Endometrium (tissue), 2 donors: Measurements from ENCODE around the gene NXF1.
A peak's percentile ranks its signal among the peaks of the same experiment; 100 is the strongest.
"Not testable (repeated sequence)": the region's sequence is repeated elsewhere in the genome, so short reads cannot be mapped to it uniquely, and the experiment has no call there.

ENCODE experiments used
- FAIRE-seq: peaks from 2 replicates; lab custom pipeline; 2012; peaks lifted over from hg19 to GRCh38; lab: Jason Lieb, UNC
- donor health status: control.
- donor health status: control.

Gene NXF1

DNA sequence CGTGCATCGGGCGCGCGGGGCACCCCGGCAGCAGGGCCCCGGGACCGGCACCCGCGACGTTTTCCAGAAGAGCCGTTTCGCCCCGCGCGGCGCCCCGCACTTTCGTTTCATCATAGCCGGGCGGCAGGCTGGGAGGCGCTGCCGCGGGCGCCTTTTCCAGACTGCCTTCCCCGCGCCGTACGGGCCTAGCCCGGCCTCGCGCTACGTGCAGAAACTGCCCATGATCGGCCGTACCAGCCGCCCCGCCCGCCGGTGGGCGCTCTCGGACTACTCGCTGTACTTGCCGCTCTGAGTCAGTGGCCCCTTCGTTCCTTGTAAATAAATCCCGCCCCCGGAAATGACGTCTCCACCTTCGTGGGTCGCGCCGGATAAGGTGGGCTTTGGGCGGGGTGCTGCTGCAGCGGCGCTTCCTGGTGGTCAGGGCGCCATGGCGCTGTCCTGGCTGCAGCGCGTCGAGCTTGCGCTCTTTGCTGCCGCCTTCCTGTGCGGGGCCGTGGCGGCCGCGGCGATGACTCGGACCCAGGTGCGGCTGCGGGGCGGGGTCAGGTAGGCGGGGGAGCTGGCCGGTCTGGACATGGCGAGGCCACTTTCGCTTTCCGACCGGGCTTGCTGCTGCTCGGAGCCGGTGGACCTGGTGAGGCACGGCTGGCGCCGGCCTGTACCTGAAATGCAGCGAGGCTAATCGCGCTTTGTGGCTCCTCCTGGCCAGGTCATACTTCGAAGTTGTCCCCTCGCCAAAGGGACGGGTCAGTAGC is 18.1 kb downstream of the NXF1 start, which contains the start of gene TMEM179B:
TSS of gene TMEM179B (plus strand) at position 398 of the 755 bp plus-strand sequence. CDS start at position 428, 30 bp downstream.
- FAIRE-seq = no peak

DNA sequence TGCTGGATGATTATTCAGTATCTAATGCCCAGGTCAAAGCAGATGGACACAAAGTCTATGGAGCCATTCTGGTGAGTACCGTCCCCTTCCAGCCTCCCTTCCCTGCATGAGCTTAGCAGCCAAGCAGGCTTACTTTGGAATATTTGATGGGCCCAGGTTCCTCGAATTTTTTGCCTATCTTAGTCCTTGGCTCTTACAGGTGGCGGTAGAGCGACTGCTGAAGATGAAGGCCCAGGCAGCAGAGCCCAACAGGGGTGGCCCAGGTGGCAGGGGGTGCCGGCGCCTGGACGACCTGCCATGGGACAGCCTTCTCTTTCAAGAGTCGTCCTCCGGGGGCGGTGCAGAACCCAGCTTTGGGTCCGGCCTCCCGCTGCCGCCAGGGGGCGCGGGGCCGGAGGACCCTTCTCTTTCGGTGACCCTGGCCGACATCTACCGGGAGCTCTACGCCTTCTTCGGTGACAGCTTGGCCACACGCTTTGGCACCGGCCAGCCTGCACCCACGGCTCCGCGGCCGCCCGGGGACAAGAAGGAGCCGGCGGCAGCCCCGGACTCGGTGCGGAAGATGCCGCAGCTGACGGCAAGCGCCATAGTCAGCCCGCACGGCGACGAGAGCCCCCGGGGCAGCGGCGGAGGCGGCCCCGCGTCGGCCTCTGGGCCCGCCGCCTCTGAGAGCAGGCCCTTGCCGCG is 18.8 kb downstream of the NXF1 start:
- no peak for FAIRE-seq

DNA sequence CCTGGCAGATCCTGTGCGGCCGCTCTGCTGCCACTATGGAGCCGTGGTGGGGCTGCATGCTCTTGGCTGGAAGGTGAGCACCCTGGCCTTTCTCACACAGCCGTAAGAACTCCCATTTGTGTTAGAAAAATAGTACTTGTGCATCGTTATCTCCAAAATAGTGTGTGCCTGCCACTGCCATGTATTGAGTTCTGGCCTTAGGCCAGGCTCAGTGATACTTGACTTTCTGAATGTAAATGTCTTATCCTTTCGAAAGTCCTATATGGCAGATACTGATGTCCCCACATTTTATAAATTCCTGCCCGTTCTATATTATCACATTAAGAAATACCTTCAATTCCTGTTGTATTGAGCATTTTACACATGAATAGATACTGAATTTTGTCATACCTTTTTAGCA is 22.5 kb downstream of the NXF1 start:
- no peak for FAIRE-seq

DNA sequence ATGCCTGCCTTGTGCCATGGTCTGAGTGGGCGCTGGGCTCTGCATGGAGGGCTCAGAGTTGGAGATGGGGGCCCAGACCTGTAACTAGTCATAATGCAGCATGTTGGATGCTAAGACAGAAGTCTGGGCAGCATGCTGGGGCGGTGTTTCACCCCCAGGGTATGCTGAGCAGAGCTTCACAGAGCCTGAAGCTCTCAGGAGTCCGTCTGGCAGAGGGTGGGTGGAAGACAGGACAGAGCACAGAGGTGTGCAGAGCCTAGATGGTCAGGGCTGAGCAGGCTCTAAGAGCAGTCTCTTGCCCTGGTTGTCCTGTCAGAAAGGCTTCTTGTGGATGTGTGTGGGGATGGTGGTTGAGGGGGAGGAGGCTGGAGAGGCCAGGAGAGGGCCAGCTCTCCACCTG is 26.8 kb downstream of the NXF1 start:
- FAIRE-seq = no peak

DNA sequence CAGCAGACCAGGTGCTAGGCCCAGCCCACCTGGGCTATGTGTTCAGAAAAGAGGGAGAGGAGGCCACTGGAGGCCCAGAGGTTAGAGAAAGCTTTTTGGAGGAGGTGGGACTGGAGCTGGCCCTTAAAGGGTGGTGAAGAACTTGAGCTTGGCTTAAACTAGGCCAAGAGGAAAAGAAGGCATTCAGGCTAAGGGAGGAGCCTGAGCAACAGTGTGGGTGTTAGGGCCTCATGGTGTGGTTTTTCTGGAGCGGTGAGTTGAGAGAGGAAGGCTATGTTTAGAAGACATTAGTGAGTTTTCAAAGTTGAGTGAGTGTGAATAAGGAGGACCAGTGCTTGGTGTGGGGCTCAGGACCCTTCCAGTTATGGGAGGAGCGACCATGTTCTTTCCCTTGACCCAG is 27.9 kb downstream of the NXF1 start:
- no peak for FAIRE-seq

DNA sequence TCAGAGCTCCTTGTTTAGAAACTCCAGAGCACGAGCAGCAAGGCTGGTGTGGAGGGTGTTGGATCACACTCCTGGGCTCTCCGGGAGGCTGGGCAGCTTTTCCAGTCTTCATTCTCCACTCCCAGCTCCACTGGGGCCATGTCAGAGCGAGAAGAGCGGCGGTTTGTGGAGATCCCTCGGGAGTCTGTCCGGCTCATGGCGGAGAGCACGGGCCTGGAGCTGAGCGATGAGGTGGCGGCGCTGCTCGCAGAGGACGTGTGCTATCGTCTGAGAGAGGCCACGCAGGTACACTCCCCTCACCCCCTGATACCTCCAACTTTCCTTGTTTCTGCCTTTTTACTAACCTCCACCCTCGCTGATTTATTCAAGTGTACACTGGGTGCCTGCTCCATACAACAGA is 29.6 kb downstream of the NXF1 start:
- no peak for FAIRE-seq

DNA sequence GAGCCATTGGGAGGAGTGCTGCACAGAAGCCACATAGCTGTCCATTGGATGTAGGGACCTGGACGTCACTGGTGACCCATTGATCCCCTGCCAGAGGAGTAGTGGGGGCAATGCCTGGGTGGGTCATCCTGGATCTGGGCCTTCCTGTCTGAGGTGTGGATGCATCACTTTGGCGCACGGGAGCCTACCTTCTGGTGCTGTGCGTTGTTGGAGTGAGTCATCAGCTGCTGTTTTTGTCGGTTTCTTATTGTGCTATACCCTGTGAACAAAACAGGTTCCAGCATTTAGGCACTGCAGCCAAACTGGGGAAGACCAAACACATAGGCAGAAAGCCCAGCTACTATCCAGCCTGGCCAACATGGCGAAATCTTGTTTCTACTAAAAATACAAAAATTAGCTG is 30.8 kb downstream of the NXF1 start:
- no peak for FAIRE-seq

DNA sequence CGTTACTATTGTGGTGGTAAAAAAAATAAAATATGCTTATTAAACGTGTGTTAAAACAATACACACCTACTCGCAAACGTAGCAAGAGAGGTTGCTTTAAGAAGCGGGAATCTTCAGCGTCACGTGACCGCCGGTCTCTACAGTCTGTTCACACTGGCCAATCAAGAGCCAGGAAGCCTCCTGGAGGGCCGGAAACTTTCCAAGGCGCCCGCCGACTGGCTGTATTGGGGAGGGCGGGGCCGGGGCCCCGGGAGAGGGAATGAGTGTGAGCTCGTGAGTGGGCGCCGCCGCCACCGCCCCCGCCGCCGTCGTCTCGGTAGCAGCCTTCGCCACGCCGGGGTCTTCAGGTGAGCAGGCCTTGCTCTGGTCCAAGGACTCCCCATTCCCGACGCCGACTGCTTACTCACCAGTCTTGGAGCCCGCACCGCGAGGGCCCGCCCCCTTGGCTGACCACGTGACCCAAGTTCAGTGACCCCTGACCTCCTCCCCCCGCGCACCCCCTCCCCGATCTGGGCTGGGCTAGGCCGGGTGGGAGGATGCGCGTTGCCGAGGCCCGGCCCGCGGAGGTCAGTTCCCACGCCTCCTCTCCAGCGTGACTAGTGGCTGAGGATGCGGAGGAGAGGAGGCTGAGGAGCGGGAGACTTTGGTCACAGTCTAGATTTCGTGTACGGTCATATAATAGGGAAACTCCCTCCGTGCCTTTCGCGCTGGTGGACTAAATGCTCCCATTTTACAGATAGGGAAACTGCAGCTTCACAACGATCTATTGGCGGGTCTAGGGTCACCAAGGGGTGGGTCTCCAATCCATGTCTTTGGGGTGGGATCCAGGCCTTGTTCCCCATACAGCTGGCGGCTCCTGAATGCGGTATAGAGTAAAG is 33.9 kb downstream of the NXF1 start, which contains the start of gene TAF6L:
TSS of gene TAF6L (plus strand) at position 253 of the 878 bp plus-strand sequence. CDS start 4,388 bp downstream, outside the sequence.
- peak; percentile 48 for FAIRE-seq

DNA sequence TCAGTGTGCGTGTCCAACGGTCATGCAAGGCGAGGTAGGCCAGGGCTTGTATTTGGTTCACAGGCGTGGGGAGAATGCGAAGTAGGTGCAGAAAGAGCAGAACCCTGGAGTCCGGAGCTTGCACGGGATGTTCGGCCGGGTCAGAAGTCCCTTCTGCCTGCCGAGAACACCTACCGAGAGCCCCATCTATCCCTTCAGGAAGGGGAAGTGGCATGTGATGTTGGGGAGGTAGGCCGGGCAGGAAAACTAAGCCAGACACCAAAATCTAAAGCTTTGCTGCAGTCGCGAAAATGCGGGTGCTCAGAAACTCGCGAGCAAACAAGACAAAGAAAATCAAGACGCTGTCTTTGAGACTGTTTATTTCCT is 34.5 kb downstream of the NXF1 start:
- FAIRE-seq = no peak

DNA sequence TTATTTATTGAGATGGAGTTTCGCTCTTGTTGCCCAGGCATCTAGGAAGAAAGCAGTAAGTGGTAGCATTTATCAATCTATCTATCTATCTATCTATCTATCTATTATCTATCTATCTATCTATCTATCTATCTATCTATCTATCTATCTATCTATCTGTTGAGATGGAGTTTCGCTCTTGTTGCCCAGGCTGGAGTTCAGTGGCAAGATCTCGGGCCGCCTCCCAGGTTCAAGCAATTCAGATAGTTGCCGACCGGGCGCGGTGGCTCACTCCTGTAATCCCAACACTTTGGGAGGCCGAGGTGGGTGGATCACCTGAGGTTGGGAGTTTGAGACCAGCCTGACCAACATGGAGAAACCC is 44.4 kb downstream of the NXF1 start:
- not testable (repeated sequence) for FAIRE-seq

DNA sequence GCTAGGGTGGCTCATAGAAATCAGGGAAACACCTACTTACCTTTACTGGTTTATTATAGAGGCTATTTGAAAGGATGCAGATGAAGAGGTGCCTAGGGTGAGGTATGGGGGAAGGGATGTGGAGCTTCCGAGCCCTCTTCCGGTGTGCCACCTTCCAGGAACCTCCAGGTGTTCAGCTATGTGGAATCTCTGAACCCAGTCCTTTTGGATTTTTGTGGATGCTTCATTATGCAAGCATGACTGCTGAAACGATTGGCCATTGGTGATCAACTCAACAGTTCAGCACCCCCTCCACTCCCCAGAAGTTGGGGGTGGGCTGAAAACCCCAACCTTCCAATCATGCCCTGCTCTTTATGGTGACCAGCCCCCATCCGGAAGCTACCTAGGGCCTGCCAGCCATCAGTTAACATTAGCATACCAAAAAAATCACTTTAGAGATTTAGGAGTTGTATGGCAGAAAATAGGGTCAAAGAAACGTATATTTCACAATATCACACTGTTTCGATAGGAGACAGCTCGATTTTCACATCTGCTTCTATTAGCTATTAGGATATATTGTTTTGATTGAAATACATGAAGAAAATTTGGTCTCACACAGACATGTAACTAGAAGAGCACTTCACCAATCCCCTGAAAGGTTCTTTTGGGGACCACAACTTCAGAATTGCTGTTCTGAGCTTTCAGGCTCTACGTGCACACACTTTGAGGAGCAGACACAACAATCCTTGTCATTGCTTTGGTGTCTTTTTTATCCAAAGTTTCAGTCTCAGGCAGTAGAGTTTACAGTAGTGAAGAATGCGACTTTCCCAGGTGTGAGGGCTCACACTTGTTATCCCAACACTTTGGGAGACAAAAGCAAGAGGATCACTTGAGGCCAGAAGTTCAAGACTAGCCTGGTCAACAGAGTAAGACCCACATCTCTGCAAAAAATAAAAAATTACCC is 47.1 kb downstream of the NXF1 start:
- FAIRE-seq = no peak

DNA sequence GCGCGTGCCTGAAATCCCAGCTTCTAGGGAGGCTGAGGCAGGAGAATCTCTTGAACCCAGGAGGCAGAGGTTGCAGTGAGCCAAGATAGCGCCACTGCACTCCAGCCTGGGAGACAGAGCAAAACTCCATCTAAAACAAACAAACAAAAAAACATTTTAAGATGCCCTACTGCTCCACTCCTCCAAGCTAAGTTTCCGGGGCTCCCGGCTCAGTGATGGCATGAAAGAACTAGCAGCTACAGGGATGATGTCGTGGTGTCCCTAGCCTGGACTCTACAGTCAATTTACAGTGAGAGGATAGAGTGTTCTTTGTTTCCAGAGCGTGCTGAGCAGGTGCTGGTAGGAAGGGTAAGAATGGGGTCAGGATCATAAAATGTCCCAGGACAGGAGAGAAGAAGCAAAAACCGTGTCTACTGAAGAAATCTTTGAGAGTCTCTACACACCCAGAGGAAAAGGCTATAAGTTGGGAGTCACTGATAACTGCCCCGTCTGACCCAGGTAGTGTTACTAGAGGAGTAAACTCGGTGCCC is 50.1 kb downstream of the NXF1 start:
- FAIRE-seq = no peak

DNA sequence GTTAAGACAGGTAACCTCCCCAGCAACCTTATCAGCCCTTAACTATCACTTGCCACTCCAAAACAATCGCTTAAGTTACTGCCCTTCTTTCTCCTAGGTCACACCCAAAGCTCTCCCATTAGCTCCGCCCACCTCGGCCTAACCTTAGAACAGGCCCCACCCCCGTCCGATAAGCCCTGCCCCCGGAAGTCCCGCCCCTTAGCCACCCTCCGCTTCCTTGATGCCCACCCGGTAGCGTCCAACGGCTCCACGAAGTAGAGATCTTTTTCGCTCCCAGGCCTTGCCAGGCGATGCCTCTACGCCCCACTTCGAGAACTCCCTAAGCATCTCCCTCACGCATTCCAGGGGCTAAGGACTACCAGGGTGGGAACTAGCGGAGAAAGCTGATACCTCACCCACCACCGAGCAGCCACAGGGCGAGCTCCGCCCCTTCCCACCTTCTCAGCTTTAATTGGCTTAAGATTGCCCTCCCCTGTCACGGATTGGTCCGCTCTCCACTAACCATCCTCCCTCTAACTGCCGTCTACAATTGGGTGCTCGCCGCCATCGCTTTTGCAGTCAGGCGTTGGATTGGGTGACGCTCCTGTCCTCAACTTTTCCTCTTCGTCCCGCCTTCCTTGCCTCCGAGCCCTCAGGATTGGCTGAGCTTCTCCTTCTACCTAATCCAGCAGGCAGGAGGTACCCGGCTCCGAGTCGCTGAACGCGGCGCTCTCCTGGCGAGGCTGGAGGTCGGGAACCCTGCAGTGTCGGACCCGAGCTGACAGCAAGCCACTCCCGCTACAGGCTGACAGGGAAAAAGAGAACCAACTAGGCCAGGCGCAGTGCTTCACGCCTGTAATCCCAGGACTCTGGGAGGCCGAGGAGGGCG is 51.3 kb downstream of the NXF1 start, which contains the start of gene ZBTB3:
TSS of gene ZBTB3 (minus strand) at position 425 of the 868 bp plus-strand sequence. CDS start 496 bp downstream, outside the sequence.
- FAIRE-seq = peak; percentile 89

DNA sequence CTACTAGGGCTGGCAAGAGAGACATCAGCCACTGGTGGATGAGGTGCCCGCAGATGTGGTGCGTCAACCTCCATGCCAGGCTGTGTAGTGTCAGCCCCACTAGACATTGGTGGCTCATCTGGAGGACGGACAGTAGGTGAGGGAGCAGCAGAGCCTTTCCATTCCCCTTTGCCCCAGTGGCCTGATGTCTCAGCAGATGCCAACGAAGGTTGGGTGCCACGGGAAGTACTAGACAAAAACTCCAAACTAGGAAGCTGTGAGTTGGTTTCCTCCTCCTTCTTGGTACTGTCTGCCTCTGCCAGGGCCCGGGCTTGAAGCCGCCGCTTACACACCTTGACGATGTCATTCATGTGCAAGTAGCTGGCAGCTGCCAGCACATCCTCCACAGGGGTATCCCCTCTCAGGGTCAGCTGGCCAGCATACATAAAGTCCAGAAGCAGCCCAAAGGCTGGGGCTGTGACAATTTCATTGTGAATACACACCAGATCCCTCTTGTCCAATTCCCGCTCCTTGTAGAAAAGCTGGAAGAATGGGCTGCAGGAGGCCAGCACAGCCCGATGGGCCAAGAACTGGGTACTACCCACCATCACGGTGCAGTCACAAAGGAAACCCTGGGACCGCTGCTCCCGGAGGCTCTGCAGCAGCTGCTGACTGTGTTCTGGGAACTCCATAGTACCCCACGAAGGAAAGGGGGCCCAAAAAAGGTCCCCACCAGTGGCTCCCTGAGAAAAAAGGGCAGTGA is 52.1 kb downstream of the NXF1 start:
- FAIRE-seq = no peak

DNA sequence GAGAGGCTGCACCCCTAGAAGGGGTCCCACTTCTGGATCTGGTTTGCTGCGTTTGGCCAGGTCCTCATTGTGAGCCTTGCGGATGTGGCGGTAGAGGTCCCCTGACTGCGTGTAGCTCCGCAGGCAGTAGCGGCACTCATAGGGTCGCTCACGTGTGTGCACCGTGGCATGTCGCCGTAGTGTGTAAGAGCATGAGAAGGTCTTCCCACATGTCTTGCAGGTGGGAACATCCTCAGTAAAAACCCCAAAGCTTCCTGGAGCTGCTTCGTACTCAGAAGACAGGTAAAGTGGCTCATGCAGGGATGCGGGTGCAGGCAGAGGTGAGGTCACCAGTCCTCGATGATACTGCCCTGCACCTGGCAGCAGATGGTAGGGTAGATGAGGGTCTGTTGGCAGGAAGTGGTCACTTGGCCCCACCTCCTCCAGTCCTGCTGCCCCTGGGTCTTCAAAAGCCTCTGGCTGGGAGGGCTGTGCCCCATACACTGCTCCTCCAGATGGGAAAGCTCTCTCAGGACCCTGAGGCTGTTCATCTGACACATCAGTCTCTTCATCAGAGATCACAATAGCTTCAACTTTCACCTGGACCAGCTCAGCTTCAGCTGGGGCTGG is 53.0 kb downstream of the NXF1 start:
- FAIRE-seq = no peak

DNA sequence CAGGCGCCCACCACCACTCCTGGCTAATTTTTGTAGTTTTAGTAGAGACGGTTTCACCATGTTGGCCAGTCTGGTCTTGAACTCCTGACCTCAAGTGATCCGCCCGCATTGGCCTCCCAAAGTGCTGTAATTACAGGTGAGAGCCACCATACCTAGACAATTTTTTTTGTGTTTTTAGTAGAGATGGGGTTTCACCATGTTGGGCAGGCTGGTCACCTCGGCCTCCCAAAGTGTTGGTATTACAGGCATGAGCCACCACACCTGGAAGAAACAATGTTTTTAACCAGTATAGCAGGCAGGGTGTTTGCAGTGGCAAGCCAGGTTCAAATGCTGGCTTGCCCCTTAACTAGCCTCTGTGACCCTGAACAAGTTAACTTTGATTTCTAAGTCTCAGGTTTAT is 55.3 kb downstream of the NXF1 start:
- FAIRE-seq = not testable (repeated sequence)

DNA sequence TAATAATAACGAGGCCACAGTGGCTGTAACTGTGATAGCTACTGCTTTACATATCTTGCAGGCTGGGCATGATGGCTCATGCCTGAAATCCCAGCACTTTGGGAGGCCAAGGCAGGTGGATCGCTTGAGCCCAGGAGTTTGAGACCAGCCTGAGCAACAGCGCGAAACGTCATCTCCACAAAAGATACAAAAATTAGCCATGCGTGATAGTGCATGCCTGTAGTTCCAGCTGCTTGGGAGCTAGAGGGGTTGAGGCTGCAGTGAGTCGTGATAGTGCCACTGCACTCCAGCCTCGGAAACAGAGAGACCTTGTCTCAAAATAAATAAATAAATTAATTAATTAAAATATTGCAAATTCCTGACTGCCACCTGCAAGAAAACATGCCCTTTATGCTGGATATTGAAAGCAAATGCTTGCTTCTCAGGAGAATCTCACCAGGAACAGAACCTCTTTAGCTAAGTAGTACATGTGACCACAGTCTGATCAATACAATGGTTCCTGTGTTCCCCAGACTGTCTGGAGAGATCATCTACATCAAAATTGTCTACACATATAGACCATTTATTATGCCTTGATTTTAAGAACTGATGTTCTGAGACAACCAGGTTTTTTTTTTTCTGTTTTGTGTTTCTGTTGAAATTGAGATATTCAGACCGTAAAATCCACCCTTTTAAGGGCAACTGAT is 57.6 kb downstream of the NXF1 start:
- no peak for FAIRE-seq
